NCI-H82 (cell line): ENCODE data around the gene MRPL24.

Experiments used
- DNase-seq: peaks from one replicate; lab custom pipeline; 2025; lab: John Stamatoyannopoulos, UW

Gene MRPL24

DNA sequence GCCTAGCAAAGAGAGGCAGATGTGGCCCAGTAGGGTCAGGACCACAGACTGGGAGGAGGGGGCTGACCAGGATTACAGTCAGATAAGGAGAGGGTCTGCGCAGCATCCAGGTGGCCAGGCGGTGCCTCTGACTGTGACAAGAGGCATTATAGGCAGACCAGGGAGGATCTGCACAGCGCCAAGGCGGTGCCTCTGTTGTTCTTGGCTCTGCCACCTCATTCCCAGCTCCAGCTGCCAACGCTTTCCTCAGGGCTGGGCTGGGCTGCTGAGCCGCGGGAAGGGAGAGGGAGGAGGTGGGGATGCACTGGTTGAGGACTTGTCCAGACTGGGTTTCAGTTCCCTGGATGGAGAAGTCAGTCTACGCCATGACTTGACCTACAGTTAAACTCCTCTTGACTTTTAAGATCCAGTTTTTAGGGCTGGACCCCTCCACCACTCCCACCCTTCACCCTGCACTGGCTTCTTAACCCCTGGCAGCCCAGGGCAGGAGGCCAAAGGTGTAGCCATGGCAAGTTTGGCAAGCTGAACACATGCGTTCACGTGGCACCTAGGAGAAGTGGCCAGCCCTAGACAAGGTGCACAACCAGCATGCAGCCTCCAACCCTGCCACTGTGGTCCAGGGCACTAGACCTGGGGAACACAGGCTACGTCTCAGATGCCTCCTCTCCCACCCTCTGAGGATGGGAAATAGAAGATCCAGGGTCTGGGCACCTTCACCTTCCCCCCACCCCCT lies 31.0 kb downstream of the MRPL24 start:
- peak; percentile 59 for DNase-seq

DNA sequence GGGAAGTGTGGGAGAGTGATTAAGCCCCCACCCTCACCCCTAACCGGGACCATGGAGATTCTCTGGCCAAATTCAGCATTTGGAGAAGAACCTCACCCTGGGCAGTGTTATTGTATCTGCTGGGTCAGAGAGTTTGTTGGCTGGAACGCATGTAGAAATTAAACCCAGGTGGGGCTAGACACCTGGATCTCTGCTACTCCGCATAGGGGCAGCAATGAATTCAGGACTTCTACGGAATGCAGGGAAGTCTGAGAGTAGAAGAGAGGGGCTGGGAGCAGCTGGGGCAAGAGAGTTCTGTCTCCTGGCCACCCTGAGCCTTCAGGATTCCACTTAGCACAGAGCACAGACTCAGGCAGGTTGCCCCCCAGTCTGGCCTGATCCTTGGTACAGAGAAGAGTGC lies 31.9 kb downstream of the MRPL24 start:
- no peak for DNase-seq

DNA sequence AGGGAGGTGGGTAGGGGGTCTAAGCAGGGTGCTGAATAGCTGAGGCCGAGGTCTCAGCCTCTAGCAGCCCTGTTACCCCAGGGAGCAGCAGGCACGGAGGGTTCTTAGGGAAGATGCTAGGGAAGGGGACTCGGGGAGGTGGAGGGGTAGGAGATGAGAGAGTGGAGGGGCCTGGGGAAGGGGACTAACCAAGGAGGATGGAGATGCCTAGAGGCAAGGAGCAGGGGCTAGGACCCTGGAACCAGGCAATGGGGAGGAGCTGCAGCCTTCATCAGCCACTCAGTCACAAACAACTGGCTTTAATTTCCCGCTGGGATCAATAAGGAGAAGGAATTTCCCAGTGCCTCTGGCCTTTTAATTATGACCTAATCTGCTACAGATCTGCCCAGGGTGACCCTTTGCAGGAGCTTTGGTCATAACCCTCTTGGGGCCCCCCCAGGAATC lies 32.6 kb downstream of the MRPL24 start:
- DNase-seq = peak; percentile 41

DNA sequence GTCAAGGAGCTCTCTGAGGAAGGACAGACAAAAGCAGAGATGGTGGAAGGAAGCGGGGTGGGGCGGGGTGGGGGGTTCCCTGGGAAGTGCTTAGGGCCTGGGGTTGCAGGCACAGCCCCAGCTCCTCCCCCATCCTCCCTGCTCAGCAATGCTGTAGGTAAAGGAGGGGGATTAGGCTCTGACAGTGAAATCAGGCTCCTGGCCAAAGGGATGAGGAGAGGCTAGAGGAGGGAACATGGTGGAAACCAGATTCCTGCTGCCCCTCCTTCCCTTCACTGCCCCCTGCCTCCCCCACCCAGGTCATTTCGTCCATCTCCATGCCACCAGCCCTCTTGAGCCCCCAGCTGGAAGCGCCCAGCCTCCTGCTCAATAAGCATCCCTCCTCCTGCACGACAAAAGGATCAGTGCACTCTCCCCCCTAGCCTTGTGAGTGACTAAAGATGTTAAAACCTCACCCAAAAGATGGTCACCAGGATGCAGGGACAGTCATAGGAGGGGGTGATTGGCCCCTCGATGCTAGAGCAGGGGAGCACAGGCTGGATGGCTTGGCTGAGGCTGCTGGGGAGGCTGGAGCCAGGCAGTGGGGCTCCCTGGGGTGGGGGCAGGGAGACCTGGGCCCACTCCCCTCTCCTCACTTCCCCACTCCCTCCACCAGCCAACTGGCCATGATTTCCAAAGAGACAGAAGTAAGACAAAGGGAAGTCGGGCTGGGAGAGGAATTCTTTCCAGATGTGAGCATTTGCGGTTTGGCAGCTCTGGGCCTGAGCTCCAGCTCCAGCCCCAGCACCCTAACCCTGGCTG lies 33.3 kb downstream of the MRPL24 start:
- DNase-seq = peak; percentile 89

DNA sequence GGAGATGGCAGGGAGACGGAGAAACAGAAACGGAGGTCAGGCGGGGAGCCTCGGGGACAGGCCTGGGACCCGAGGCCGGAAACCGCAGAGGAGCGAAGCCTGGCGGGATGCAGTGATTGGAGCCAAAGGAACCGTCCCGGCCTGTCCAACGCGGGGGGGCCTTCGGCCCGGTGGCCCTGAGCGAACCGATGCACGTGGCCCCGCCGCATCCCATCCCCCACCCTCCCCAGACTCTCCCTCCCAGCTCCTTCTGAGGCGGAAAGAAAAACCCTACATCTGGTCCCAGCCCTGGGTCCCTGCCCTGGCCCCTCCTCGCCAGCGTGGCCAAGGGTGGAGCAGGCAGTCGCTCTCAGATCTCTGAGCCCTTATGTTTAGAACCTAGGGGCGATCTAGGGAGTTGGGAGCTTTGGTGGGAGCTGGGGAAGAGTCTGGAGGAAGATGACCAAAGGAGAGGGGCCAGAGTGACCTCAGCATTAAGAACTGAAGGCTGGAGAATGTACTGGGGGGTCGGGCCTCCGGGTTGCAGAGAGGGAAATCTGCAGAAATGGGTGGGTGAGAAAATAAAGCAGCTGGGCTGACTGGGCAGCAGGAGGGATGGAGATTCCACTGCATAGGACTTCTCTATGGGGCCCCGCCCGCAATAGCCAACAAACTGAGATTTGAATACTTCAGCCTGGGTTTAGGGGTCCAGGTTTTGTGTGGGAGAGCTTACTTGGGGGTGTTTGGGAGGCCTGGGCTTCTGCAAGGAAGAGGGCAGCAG lies 34.1 kb downstream of the MRPL24 start:
- DNase-seq = peak; percentile 94

DNA sequence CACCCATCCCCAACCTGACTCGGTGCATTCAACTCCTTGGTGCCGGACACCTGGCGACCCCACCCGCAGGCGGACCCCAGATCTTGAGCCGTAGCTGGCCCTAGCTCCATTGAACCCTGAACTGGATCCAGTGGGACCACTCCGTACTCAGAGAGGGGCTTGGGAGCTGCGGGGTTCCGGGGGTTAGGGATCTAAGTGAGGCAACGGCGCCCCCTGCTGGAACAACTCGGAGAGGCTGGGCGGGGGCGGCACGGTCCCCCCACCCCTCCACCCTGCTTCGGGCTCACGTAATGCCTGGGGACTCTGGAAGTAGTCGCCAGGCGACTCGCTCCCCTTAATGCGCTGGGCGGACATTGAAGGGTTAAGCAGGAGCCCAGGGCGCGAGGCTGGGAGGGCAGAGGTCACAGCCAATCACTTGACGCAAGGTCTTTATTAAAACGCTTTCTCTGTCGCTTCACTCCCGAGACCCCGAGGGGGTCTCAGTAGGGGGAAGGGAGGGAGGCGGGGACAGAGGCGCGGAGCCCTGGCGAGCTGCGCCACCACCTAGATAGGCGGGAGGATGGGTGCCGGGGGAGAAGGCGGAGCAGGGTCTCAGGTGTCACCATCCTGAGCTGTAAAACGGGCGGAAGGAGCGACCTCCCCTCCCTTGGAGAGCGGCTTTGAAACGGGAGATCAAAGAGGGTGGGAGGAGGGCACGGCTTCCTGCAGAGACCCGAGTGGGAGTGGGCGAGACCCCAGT lies 34.8 kb downstream of the MRPL24 start:
- peak; percentile 97 for DNase-seq

DNA sequence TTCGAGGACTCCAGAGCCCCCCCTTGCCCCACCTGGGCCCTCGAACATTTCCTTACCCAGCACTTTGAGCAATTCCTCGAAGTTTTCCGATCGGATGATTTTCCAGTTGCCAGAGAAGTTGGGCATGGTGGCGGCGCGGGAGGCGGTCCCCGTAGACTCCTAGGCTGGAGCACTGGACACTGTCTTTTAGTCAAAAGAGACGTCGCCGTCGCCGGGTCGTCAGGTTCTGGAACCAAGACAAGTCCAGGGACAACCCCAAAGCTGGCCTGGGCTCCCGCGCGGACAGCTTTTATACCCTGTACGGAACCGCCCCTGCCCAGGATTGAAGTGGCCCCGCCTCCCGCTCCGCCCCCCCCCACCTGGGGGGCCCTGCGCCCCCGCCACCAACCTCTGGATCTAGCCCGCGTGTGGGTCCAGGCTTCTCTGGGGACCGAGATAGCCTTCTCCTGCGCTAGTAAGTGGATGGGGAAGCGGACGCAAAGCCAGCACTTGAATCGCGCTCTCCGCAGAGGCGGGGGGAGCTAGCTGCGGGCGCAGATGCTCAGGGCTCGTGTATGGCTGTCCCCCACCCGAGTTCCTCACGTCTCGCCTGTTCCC lies 35.5 kb downstream of the MRPL24 start, which contains the start of gene CRABP2:
Gene CRABP2, minus strand, starts transcription at position 263 of the 597 bp plus-strand sequence. Its CDS starts 137 bp downstream, at position 126.
- peak; percentile 94 for DNase-seq

DNA sequence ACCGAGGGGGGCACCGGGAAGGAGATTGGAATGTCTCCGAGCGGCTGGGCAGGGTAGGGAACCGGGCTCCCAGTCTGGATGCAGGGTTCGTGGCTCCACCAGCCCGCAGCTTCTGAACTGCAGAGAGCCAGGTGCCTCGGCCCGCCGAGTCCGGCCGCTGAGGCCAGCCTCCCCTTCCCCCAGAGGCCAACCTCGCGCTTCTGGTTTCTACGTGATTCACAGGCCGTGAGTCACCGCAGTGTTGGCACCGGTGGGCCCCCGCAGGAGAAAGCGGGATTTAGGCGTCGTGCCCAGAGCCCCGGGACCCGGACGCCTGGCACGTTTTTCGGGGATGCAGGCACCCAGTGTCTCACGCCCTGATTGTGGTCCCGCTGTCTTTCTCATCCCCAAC lies 36.0 kb downstream of the MRPL24 start:
- peak; percentile 47 for DNase-seq

DNA sequence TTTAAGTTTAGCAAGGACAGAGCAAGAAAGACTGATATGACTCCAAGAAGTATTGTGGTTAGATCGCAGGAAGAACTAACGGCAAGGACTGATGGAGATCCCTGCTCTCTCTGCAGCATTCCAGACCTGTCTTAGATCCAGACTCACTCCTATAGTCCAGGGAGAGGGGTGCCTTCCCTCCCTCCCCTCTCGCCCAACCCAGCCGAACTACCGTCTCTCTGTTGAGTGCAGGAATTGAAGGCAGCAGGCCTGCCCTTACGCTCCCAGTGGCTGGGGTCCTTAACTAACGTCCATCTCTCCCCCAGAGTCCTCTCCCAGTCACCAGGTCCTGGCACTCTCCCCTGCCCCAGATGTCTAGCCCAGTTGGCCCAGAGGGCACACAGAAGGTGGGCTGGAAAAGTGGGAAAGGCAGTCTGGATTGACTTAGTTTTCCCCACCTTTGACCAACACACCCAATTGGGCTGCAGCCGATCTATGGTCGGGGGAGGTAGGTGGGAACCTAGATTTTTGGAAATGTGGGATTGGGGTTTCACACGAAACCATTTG lies 36.6 kb downstream of the MRPL24 start:
- DNase-seq = peak; percentile 66

DNA sequence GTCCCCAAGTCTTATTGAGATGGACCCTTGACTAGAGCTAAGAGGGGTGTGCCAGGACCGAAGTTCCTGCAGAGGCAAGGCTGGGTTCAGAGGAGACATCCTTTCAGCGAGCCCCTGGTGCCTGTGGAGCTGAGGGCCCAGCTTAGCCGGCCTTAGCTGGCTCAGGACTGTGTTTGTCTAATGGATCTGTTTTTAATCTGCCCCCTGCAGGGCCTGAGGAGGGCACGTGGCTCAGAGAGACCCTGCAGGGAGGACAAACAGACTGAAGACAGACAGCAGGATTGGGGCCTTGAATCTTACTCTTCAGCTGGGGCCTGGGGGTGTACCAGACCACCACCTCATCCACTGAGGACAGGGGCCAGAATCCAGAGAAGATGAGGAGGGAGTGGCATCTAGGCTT lies 37.1 kb downstream of the MRPL24 start:
- DNase-seq = peak; percentile 93

DNA sequence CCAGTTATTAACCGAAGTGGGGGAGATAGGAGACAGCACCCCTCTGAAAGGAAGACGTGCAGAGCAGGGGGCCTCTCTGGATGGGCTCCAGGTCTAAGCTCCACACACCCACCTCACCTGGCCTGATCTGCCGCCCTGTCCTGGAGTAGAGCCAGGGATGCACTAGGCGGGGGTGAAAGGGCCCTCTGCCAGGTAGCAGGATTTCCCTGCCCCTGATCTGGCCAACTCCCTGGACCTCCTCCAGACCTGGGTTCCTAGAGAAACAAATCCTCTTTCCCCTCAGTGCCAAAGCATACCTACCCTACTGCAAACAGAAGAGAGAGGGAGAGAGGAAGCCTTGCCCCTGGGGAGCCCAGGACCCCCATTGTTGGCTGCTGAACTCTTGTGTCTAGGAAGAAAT lies 37.6 kb downstream of the MRPL24 start:
- no peak for DNase-seq

DNA sequence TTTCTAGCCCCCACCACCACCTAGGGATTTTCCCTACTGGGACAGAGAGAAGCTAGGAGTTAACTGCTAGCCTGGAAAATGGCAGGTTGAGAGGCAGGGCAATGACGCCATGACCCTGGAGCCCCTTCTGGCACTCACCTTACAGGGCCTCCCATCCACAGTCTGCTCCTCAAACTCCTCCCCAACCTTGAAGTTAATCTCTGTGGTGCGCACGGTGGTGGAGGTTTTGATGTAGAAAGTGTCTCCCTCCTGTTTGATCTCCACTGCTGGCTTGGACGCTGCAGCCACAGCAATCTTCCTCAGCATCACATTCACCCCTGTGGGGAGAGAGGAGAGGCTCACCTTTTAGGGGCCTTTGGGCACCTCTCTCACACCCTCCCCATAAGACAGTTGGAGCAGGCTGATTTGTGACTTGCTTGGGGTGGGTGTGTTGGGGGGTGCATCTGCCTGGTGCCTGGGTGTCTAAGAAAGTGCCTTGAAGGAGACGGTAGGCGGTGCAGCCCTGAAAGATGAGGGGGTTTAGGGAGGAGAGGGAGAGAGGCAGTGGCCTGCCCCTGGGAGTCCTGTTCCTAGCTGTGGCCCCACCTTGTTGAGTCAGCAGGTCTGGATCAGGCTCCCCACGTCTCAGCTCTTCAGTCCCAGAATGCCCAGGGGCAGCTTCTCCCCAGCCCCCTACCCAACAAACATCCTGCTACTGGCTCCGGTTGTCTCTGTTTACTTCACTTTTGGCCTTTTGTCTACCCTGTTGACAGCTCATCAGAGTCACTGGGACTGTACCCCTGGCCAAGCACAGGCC lies 40.0 kb downstream of the MRPL24 start:
- DNase-seq = no peak

DNA sequence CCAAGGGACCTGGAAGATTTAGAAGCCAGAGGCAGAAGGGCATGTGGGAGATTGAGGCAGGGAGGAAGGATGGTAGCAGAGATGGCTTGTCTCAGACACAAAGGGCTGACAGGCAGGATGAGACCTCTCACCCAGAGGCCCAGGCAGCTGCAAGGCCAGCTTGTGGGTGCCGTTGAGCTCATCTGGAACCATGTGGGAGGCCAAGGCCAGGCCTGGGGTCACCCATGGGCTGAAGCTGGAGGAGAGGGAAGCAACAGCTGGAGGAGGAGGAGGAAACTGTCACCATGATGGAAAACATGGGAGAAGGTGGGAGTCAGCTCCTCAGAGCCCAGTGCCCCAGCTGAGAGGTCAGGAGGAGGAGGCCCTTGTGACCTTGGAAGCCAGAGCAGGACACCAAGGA lies 41.9 kb downstream of the MRPL24 start:
- no peak for DNase-seq

DNA sequence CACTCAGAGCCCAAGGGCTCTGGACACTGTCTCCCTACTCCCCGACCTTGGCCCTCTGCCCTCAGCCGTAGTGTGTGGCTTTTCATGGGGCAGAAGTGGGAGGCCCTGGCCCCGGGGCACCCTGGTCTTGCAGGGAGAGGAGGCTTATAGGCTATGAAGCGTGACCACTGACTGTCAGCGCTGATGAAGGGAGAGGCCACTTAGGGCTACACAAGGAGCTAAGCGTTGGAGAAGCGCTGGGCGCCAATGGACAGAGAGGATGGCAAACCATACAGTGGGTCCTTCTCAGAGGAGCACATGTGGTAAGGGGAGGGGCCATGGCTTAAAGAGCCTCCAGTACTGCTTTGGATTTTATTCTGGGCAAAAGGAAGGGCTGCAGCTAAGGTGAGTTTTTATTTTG lies 43.4 kb downstream of the MRPL24 start:
- DNase-seq = peak; percentile 71

DNA sequence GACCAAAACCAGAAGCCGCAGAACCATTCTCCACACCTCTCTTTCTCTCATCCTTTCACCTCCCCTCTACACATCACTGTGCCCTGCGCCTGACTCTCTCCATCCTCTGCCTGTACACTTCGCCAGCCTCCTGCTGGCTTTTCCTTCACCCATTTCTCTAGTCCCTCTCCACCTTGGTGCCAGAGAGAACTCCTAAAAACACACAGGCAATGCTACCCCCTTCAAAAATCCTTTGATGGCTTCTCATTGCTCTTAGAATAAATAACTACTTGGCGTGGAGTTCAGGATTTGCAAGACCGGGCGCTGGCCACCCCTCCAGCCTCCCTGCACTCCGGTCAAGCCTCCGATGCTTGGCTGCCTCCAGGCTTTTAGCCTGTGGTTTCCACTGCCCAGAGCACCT lies 44.1 kb downstream of the MRPL24 start:
- no peak for DNase-seq

DNA sequence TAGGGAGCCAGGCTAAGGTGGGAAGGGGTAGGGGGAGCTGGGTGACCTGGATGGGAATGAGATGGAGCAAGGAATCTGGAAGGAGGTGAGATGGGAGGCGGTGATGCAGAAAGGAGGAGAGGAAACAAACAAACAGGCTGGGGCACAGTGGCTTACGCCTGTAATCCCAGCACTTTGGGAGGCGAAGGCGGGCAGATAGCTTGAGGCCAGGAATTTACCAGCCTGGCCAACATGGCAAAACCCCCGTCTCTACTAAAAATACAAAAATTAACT lies 46.3 kb downstream of the MRPL24 start:
- DNase-seq = no peak

DNA sequence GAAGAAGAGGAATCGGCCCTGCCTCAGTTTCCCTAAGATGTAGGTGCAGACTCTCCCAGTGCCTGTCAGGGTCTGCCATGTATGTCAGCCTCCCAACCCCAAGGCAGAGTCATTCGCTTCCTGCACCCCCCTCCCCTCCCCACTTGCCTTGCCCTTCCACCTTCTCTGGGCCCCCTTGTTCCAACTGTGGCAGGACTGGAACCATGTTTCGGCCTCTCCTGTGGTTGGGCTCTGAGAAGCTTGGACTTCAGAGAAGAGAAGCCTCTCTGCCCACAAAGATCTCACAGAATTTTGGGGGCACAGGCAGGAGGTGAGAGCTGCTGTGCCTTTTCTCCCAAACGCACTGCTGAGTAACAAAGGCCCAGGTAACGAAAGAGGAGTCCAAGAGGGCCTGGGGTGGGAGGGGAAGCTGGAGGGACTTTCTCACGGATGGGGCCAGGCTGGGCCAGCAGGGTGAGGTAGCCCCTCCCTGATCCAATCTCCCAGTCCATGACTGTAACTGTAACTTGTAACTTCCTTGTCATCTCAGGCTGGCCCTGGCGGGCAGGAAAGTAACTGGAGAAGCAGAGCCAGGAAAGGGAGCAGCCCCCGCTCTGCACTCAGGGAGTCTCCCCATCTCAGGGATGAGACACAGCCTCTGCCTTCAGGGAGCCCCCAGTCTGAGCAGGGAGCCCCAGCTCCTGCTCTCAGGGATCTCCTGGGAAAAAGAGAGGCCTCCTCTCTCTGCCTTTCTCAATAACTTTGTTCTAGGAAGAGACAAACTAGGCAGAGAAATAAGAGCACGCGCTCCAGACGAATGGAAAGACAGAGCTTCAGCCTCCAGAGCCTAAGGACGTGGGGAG lies 46.8 kb downstream of the MRPL24 start:
- no peak for DNase-seq

DNA sequence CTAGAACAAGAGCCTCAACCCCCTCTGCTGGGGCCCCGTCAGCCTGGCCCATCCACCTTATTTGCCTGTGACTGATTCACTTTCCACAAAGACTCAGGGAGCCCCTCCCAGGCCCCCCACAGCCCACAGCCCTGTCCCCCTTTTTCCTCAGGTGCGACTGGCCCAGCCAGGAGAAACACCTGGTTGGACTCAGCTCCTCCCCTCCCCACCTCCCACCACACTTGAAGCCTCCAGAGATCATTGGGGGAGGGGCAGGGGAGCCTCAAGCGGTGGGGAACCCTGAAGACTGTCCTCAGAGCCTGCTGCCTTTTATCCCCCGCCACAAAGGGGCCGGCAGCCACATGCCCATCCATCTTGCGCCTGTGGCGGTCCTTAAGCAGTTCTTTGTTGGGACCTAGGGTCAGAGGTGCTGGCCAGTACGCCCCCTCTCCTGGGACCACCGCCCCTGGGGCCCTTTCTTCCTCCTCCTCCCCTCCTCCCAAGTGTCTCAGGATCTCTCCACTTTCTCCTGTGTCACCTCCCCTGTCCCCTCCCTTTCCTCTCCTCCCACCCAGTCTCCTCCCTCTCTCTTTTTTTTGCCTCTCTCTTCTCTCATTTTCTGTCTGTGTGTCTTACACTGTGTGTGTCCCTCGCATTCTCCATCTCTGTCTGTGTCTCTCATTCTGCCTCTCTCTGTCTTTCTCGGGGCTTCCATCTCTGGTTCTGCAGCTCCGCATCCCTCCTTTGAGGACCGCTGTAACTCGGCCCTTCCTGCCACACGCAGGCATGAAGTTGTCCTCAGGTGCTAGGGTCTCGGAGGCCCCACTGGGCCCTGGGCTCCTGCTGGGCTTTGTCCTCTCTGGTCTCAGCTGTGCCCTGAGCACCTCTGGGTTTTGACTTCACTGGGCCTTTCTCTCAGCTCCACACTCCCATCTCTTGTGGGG lies 47.7 kb downstream of the MRPL24 start:
- peak; percentile 86 for DNase-seq
